SK-N-SH (cell line): ENCODE measurements around the gene PRR16. TPM values are rescaled to one million over a fixed set of nuclear protein-coding genes. Genes with fewer than 3 reads are reported as not detected.

Source experiments
- CTCF ChIA-PET: fragments of 300-600, 350-600 bp; formaldehyde crosslinking; extraction: SDS; loops from one replicate; lab custom pipeline; 2021; lab: Yijun Ruan, JAX
- POLR2A ChIA-PET: fragments of 350-600 bp; sonication (Branson Sonifier 250); formaldehyde crosslinking; extraction: SDS; loops from one replicate; lab custom pipeline; 2020; ENCODE audit warnings: antibody characterized with exemption, inconsistent platforms; lab: Yijun Ruan, JAX
- DNase-seq: peaks from one replicate; pipeline ENCODE4 v3.0.0; 2012
- H2AFZ ChIP-seq: fragments of 200-600 bp; sonication (generic); 2 replicates; pipeline ENCODE4 v1.8.1; 2016; ENCODE audit warnings: antibody characterized with exemption, mild to moderate bottlenecking, low read depth
- H3F3A ChIP-seq: fragments of 200-600 bp; sonication (generic); replicated peaks from 2 replicates; pipeline ENCODE3; 2016; ENCODE audit warnings: antibody characterized with exemption, mild to moderate bottlenecking; ENCODE audit not compliant: insufficient read depth
- H3K27ac ChIP-seq, 2 experiments: fragments of 200-500 bp in 1 of 2; fragments of 200-600 bp in 1 of 2; sonication (Bioruptor generic) in 1 of 2; sonication (generic), shearing (Covaris generic) in 1 of 2; 2 replicates each; pipeline versions ENCODE4 v1.5.1 to v1.6.1; 2014 to 2016; ENCODE audit warnings: low read depth in 2 of 2, inconsistent platforms in 1 of 2, low read length in 1 of 2, mild to moderate bottlenecking in 1 of 2, mixed read lengths in 1 of 2
- H3K27me3 ChIP-seq: fragments of 200-600 bp; sonication (generic), shearing (Covaris generic); 2 replicates; pipeline ENCODE4 v1.6.1; 2016; ENCODE audit warnings: mixed run types; ENCODE audit not compliant: insufficient read depth
- H3K36me3 ChIP-seq, 2 experiments: fragments of 200-500 bp in 1 of 2; fragments of 200-600 bp in 1 of 2; sonication (Bioruptor generic) in 1 of 2; sonication (generic) in 1 of 2; replicated peaks in 1 of 2; 2 replicates each; pipeline versions ENCODE3 to v1.5.1; 2014 to 2016; ENCODE audit warnings: low read length in 1 of 2, mild to moderate bottlenecking in 1 of 2; ENCODE audit not compliant: insufficient read depth in 2 of 2, control insufficient read depth in 1 of 2
- H3K4me1 ChIP-seq, 2 experiments: fragments of 200-500 bp in 1 of 2; fragments of 200-600 bp in 1 of 2; sonication (Bioruptor generic) in 1 of 2; sonication (generic), shearing (Covaris generic) in 1 of 2; 2 replicates each; pipeline versions ENCODE4 v1.5.1 to v1.6.1; 2014 to 2016; ENCODE audit warnings: low read depth in 1 of 2, low read length in 1 of 2, mixed run types in 1 of 2; ENCODE audit not compliant: insufficient read depth in 2 of 2, control insufficient read depth in 1 of 2
- H3K4me2 ChIP-seq: fragments of 200-600 bp; sonication (generic), shearing (Covaris generic); 2 replicates; pipeline ENCODE4 v1.6.1; 2017; ENCODE audit warnings: mixed run types
- H3K4me3 ChIP-seq, 2 experiments: fragments of 200-500 bp in 1 of 2; fragments of 200-600 bp in 1 of 2; sonication (Bioruptor generic) in 1 of 2; sonication (generic), shearing (Covaris generic) in 1 of 2; 2 replicates each; pipeline versions ENCODE4 v1.5.1 to v1.8.1; 2014 to 2016; ENCODE audit warnings: low read depth in 2 of 2, inconsistent platforms in 1 of 2, low read length in 1 of 2, mild to moderate bottlenecking in 1 of 2, mixed read lengths in 1 of 2, moderate library complexity in 1 of 2
- H3K79me2 ChIP-seq: fragments of 200-600 bp; sonication (generic); 2 replicates; pipeline ENCODE4 v1.8.1; 2017; ENCODE audit warnings: mild to moderate bottlenecking; ENCODE audit not compliant: insufficient read depth
- H3K9ac ChIP-seq: fragments of 200-600 bp; sonication (generic); 2 replicates; pipeline ENCODE4 v1.6.1; 2017; ENCODE audit warnings: mixed run types
- H3K9me2 ChIP-seq: fragments of 200-600 bp; sonication (generic); 2 replicates; pipeline ENCODE4 v1.6.1; 2017; ENCODE audit warnings: mixed run types
- H3K9me3 ChIP-seq: fragments of 200-600 bp; sonication (generic); 2 replicates; pipeline ENCODE4 v1.6.1; 2017; ENCODE audit warnings: mixed run types, mild to moderate bottlenecking, moderate library complexity
- H4K20me1 ChIP-seq: fragments of 200-600 bp; sonication (generic); 2 replicates; pipeline ENCODE4 v1.6.1; 2017; ENCODE audit warnings: mild to moderate bottlenecking, mixed run types; ENCODE audit not compliant: insufficient read depth
- CHD2 ChIP-seq: fragments of 150-350 bp; IDR thresholded peaks from 2 replicates; pipeline ENCODE4 v1.6.1; 2018; ENCODE audit warnings: low read length; ENCODE audit not compliant: partially characterized antibody
- ELF1 ChIP-seq: IDR thresholded peaks from 2 replicates; pipeline ENCODE4 v1.4.0; 2012
- EP300 ChIP-seq, 2 experiments: IDR thresholded peaks; 2 replicates each; pipeline versions ENCODE4 v1.4.0 to v1.6.1; 2012; ENCODE audit warnings: borderline replicate concordance in 1 of 2, low read depth in 1 of 2, low read length in 1 of 2
- IRF3 ChIP-seq: fragments of 150-350 bp; IDR thresholded peaks from 2 replicates; pipeline ENCODE4 v1.6.1; 2016; ENCODE audit warnings: mild to moderate bottlenecking, low read depth, low read length
- MEF2A ChIP-seq: IDR thresholded peaks from 2 replicates; pipeline ENCODE4 v1.4.0; 2012; ENCODE audit warnings: low read depth, borderline replicate concordance
- MXI1 ChIP-seq: IDR thresholded peaks from 2 replicates; pipeline ENCODE4 v1.6.1; 2012; ENCODE audit warnings: mild to moderate bottlenecking, low read depth, low read length, improper control_type of control experiment
- NFIC ChIP-seq: IDR thresholded peaks from 2 replicates; pipeline ENCODE4 v1.4.0; 2012; ENCODE audit warnings: borderline replicate concordance
- SIN3A ChIP-seq: IDR thresholded peaks from 2 replicates; pipeline ENCODE4 v1.6.1; 2012; ENCODE audit warnings: low read depth, mild to moderate bottlenecking, low read length, moderate library complexity, borderline replicate concordance
- SMC3 ChIP-seq: IDR thresholded peaks from 2 replicates; pipeline ENCODE4 v1.6.1; 2012; ENCODE audit warnings: low read depth, low read length, improper control_type of control experiment
- TEAD4 ChIP-seq: IDR thresholded peaks from 2 replicates; pipeline ENCODE4 v1.4.0; 2012; ENCODE audit warnings: mild to moderate bottlenecking, borderline replicate concordance; ENCODE audit not compliant: insufficient read depth
- USF1 ChIP-seq: IDR thresholded peaks from 2 replicates; pipeline ENCODE4 v1.4.0; 2012; ENCODE audit warnings: low read depth, borderline replicate concordance
- WGBS: methylation state at CpG from one replicate; pipeline ENCODE4 v1.1.6; 2017; ENCODE audit warnings: low lambda C conversion rate; 5-methylcytosine and 5-hydroxymethylcytosine counted together
- polyA plus RNA-seq, 3 experiments: library from polyadenylated mRNA; depleted of rRNA; stranded (reverse); fragments of >200 nt; gene quantifications; 2 replicates each; pipeline ENCODE4 v1.2.3, GENCODE V29; 2012
- TF ChIP-seq, protein P1 (sequence below): IDR thresholded peaks from 2 replicates; pipeline ENCODE4; 2012

Gene PRR16
- polyA plus RNA-seq, 1 of the 3 experiments (the other 2 are of a cell fraction) = 26.7 TPM

DNA sequence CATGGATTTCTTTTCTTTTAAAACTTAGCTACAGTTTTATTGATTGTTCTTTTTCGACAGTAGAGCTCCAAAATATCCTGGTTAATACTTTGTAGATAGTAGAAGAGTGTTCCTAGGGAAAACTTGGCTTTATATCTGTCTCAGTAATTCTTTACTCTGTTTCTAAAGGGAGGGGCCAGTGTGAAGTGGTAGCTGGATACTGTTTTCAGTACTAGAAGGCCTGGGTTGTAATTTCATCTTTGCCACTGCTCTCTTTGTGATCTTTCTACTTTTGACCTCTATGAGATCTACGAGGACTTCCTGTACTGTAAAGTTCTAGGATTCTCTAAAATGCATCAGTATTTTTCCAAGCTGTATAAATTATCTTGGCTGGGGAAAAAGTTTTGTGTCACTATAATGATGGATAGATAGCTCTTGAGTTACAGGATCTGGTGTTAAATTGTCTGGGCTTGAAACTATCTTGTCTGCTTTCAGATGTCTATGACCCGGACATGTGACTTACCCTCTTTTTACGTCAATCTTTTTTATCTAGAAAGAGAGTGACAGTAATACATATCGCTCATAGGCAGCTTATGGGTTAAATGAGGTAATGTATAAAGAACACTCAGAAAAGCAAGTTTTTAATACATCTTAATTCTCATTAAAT lies 53.6 kb downstream of the PRR16 start:
- no peaks in the 10 kb centered on the region for H3K27me3 ChIP-seq
- no peak for DNase-seq
- 67% methylated on average over 5 of the region's 5 CpGs for WGBS
- H4K20me1 ChIP-seq = no peaks in the 10 kb centered on the region
- H3K27ac ChIP-seq = peak overlapping the region in 1 of 2 experiments; percentile 65; a peak in 2 of 4 replicates
- no peaks in the 10 kb centered on the region for H3K36me3 ChIP-seq
- TF ChIP-seq NFIC = no peak
- TF ChIP-seq USF1 = no peak
- TF ChIP-seq MEF2A = no peak
- TF ChIP-seq MXI1 = no peak
- no peak for TF ChIP-seq SMC3
- TF ChIP-seq, protein P1, sequence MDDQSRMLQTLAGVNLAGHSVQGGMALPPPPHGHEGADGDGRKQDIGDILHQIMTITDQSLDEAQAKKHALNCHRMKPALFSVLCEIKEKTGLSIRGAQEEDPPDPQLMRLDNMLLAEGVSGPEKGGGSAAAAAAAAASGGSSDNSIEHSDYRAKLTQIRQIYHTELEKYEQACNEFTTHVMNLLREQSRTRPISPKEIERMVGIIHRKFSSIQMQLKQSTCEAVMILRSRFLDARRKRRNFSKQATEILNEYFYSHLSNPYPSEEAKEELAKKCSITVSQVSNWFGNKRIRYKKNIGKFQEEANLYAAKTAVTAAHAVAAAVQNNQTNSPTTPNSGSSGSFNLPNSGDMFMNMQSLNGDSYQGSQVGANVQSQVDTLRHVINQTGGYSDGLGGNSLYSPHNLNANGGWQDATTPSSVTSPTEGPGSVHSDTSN = peak; percentile 30; the same call in 1 of the 2 replicates
- TF ChIP-seq IRF3 = no peak
- ChIA-PET CTCF (interaction anchor here (0.6 to 2.6 kb wide), 6 partner anchors 9 to 170 kb away, joined by 3 to 7 read pairs (median 4); no protein-coding TSS in a partner anchor), POLR2A (interaction anchor here (0.6 kb wide), 1 partner anchor 412 kb away, joined by 3 read pairs; no protein-coding TSS in a partner anchor)
- H3K4me3 ChIP-seq = no peak overlapping the region
- peaks cover 19% of the 10 kb centered on the region for H3F3A ChIP-seq
- H2AFZ ChIP-seq = no peak overlapping the region
- H3K4me1 ChIP-seq = peaks cover 0 to 17% of the 10 kb centered on the region in 2 experiments; a peak in 3 of 4 replicates
- peak overlapping the region; percentile 16; the same call in 1 of the 2 replicates for H3K9ac ChIP-seq
- peaks cover 84% of the 10 kb centered on the region for H3K79me2 ChIP-seq
- no peaks in the 10 kb centered on the region for H3K9me2 ChIP-seq
- no peak overlapping the region for H3K4me2 ChIP-seq
- no peaks in the 10 kb centered on the region for H3K9me3 ChIP-seq

DNA sequence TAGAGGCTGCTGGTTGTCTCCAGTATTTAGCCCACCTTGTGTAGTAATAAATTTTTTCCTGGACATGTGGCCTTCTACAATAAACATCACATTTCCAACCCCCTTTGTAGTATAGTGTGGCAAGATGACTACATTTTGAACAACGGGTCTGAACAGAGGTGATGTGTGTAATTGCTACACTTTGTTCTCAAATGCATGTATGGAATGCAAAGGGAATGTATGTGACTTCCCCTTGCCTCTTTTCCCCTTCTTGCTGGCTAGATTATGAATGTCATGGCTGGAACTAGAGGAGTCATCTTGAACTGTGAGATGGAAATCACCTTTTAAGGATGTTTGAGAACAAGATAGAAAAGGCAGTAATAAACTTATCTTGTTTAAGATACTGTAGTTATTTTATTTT lies 54.5 kb downstream of the PRR16 start:
- 33% methylated on average over 1 of the region's 1 CpG for WGBS
- Histone ChIP-seq H3K27ac (no peak overlapping the region), H3K9me3 (no peaks in the 10 kb centered on the region), H3K9me2 (no peaks in the 10 kb centered on the region), H3K4me2 (no peak overlapping the region), H2AFZ (no peak overlapping the region), H3K36me3 (no peaks in the 10 kb centered on the region), H3K4me3 (no peak overlapping the region), H3K4me1 (peaks cover 0 to 17% of the 10 kb centered on the region in 2 experiments; a peak in 3 of 4 replicates), H3F3A (peaks cover 19% of the 10 kb centered on the region), H3K79me2 (peaks cover 84% of the 10 kb centered on the region), H4K20me1 (no peaks in the 10 kb centered on the region), H3K9ac (no peak overlapping the region), H3K27me3 (no peaks in the 10 kb centered on the region)
- ChIA-PET CTCF (interaction anchor here (0.6 to 2.6 kb wide), 3 partner anchors 9 to 169 kb away, joined by 3 to 7 read pairs (median 4); no protein-coding TSS in a partner anchor), POLR2A (interaction anchor here (0.6 kb wide), 1 partner anchor 413 kb away, joined by 3 read pairs; no protein-coding TSS in a partner anchor)
- DNase-seq = no peak
- no peak for TF ChIP-seq IRF3
- TF ChIP-seq ELF1 = no peak
- TF ChIP-seq CHD2 = no peak
- TF ChIP-seq TEAD4 = no peak
- no peak for TF ChIP-seq EP300 (IDR thresholded peaks at IDR 0.05; ENCODE audit: borderline replicate concordance in 1 of 2, low read depth in 1 of 2, low read length in 1 of 2)
- TF ChIP-seq SIN3A = no peak
